AG09319 (cell line): ENCODE measurements around the gene SND1.

ENCODE experiments used
- DNase-seq: peaks from one replicate; pipeline ENCODE4 v3.0.0-alpha.2; 2010; ENCODE audit warnings: low read depth; ENCODE audit errors: extremely low read depth
- TF ChIP-seq, protein P1 (sequence below): IDR thresholded peaks from 2 replicates; pipeline ENCODE4 v1.5.1; 2011; ENCODE audit warnings: low read depth, mild to moderate bottlenecking, inconsistent platforms, low read length, moderate library complexity

SND1 gene

DNA sequence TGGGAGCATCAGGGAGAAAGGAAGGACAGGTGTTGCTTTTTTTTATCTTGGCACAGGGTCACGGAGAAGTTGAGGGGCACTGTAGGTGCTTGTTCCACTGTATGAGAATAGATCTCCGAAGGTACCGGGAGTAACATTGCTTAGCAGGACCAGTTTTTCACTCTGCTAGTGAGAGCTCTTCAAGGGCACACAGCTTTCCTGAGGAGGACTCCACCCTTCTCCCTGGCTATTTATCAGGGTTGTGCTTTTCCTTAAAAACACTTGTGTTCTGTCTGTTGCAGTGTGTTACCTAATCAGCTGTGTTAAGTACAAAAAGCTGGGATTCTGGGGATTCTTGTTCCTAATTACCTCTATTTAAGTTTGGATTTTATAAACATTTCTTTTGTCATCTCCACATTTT lies 160.5 kb downstream of the SND1 start:
- TF ChIP-seq, protein P1, sequence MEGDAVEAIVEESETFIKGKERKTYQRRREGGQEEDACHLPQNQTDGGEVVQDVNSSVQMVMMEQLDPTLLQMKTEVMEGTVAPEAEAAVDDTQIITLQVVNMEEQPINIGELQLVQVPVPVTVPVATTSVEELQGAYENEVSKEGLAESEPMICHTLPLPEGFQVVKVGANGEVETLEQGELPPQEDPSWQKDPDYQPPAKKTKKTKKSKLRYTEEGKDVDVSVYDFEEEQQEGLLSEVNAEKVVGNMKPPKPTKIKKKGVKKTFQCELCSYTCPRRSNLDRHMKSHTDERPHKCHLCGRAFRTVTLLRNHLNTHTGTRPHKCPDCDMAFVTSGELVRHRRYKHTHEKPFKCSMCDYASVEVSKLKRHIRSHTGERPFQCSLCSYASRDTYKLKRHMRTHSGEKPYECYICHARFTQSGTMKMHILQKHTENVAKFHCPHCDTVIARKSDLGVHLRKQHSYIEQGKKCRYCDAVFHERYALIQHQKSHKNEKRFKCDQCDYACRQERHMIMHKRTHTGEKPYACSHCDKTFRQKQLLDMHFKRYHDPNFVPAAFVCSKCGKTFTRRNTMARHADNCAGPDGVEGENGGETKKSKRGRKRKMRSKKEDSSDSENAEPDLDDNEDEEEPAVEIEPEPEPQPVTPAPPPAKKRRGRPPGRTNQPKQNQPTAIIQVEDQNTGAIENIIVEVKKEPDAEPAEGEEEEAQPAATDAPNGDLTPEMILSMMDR, result no peak
- DNase-seq, result no peak

DNA sequence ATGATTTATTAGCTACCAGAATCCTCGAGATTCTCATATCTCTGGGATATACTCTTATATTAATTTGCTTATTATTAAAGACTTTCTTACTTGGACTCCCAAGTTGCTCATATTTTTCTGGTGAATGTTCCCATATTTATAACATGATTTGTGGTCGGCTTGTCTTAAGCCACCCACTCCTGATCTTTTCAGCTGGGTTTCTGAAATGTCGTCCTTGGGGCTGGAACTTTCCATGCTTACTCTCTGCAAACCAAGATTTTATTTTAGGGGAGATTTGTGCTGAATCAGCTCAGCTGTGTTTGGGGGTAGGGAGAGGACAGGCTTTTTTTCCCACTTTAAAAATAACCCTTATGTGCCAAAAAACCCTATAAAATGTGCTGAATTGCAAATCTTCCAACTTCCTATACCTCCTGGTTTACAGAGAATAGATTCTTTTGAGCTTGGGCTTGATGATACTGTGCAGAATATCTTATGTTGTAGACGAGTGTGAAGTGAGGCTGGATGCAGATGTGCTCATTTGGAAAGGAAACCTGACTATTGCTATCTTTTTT lies 162.1 kb downstream of the SND1 start:
- DNase-seq, result no peak
- TF ChIP-seq, protein P1, result no peak

DNA sequence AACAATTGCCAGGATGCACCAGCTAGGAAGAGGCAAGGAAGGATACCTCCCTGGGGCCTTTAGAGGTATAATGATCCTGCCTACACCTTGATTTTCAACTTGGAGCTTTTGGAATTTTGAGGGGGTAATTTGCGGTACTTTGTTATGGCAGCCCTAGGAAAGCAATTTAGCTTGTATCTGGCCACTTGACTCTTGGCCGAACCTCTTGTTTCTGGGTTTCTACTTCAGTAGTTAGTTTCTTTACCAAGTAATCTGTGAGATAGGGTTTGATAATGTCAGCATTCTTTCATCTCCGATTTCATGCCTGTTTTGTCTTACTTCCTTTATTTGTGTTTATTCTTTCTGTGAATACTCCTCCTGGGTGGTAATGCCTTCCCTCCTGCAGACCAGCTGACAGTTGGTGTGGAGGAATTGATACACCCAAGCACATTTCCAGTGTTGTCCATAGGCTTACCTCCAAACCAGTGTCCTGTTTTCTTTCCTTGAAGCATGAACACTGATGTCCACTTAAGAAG lies 163.7 kb downstream of the SND1 start:
- TF ChIP-seq, protein P1, result no peak
- no peak for DNase-seq

DNA sequence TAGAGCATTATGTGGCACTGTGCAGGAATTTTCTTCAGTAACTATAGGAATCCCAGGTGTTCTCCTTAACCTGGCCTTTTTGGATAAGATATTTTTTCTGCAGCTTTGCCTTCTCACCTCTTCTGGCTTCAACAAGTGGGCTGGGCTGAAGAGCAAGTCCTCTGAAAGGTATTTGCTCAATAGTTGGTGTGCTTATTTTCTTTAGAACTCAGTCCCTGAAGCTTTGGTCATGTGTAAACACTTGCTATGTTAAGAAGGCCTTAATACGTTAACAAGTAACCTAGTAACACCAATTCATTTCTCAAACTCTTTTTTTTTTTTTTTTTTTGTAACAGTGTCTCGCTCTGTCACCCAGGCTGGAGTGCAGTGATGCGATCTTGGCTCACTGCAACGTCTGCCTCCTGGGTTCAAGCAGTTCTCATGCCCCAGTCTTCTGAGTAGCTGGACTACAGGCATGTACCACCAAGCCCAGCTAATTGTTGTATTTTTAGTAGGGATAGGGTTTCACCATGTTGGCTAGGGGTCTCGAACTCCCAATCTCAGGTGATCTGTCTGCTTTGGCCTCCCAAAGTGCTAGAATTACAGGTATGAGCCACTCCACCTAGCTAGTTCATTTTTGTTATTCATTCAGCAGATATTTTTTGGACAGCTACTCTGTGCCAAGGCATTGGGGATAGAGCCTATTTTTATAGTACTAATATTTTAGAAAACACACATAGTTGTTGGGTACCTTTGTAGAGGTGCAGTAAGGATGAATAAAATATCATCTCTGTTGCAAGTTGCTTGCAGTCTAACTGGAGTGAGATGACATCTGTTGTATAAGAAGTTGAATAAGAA lies 164.6 kb downstream of the SND1 start:
- TF ChIP-seq, protein P1, result no peak
- no peak for DNase-seq

DNA sequence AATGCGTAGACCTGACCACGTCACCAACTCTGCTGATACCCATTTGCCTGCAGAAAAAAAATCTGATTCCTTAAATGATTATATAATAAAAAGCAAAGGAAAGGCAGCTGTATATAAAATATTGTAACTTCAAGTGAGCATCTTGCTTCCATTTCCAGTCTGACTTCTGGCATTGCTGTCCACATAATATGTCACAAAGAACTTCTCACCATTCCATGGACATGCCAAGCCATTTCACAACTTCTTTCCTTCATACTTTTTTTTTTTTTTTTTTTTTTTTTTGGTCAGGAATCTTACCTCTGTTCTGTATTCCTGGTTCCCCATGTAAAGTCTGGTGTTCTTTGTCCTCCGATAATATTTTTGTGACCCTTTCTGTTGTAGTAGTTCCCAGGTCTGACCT lies 165.5 kb downstream of the SND1 start:
- DNase-seq, result no peak
- TF ChIP-seq, protein P1, result no peak

DNA sequence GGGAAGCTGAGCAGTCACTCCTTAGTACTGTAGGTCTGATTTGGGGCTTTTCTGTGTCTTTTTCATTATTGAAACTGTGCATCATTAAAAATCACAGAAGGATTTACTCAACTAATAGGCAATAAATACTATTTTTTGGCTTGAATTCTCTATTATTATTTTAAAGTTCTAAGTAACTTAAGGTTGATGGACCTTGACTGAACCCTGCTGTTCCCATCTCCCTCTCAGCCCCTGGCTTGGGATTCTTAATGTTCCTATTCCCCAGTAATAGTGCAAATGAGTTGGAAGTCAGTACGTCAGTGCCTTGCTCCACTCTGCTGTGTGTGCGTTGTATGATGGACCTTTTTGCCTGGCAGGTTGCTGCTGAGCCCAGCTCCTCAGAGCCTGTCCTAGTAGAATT lies 166.3 kb downstream of the SND1 start:
- DNase-seq, result no peak
- TF ChIP-seq, protein P1, result no peak
